Umbilical cord (tissue), 2 donors: ENCODE data around the gene HPS1. TPM values are rescaled to one million over a fixed set of nuclear protein-coding genes. Genes with fewer than 3 reads are reported as not detected.

Source experiments
- DNase-seq: peaks from one replicate; pipeline ENCODE4 v3.0.0-alpha.2; 2015; ENCODE audit warnings: low spot score
- total RNA-seq: library from RNA; depleted of rRNA; stranded (reverse); fragments of >200 nt; gene quantifications from one replicate; pipeline ENCODE4 v1.2.3, GENCODE V29; 2014; ENCODE audit warnings: low replicate concordance; ENCODE audit not compliant: insufficient read depth

Gene HPS1
- 12.8 TPM for total RNA-seq

DNA sequence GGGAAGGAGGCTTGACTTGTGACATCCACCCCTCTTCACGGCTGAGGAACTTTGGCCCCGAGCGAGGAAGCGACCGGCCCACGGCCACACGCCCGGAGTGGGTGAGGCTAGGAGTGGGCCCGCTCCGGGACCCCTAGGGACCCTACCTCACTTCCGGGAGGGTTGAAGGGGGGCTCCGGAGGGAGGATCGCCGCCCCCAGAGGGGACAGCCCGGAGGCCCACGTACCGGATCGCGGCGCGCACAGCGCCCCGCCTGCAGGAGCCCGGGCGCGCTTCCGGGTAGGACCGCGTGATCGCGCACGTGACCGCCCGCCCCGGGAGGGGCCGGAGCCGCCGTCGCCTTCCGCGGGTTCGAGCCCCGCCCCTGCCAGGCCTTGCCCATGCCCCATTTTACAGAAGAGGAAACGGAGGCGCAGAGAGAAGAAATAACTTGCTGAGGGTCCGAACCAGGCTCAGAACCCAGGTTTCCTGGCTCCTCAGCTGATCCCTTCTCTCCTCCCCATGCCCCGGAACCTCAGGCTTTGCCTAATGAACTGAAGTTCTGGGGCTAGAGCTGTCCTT is at the start of gene HPS1:
Gene HPS1 (minus strand): TSS at position 275 of the 561 bp plus-strand sequence. CDS start 3,695 bp downstream, outside the sequence.
- peak; percentile 70 for DNase-seq

DNA sequence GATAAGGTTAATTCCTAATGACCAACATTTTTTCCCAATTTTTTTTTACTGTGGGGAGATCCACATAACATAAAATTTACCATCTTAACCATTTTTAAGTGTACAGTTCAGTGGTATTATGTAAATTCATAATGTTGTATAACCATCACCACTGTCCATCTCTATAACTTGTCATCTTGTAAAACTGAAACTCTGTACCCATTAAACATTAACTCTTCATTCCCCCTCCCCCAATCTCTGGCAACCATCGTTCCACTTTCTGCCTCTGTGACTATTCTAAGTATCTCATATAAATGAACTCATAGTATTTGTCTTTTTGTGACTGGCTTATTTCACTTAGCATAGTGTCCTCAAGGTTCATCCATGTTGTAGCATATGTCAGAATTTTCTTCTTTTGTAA is 46.0 kb upstream of the HPS1 start:
- DNase-seq, result no peak

- DNase-seq, result no peak
These were observed 43.1 kb upstream of the HPS1 start for GRCh38 chr10:98489561-98490481.

DNA sequence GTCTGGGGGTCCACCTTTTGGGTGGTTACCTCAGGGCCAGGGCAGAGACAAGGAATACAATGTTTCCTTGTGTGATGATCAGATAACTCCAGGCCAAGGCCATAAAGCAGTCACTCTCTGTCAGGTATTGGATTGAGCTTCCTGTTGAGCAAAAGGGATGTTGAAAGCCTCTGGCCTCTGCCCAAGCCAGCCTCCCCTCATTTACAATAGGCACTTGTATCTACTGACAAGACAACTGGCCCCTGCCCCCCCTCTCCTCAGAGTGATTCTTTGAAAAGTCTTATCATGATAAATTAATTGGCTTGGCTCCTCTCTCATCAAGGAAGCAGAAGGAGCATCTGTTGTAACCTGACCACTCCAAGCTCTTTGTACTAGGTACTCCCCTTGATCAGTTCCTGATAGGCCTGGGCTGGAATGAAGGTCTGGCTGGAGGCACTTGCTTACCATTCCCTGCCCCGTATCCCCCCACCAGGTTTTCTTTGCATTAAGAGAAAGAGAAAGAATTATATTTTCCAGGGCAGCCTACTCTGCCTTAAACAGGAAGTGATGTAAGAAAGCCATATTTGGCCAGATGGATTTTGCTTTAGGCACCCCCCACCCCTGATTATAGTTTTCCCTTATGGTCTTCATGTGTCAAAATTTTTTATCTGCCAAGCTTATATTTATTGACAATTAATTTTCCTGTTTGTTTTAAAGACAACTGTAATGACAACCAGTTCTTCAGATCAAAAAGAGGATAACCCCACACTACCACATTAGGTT is 42.1 kb upstream of the HPS1 start:
- DNase-seq, result no peak

DNA sequence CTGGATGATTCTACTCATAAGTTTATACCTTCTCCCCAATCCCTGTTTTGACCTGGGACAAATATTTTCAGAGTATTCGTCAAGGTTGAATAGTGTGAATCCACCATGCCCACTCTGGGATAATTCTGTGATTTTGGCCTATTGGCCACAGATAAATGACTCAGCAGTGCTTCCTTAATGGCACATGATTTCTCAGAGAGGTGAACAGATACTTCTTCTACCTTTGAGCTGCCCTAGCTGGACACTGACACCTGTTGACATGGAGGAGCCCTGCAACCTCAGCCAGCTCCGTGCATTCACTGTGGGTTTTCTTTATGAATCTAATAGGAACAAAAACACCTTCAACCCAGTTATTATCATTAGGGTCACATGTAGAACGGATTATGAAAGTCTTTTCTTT is 40.9 kb upstream of the HPS1 start:
- no peak for DNase-seq

- DNase-seq, result no peak
These were observed 39.7 kb upstream of the HPS1 start for GRCh38 chr10:98486421-98486820.

GRCh38 chr10:98485959-98486358 is 39.2 kb upstream of the HPS1 start:
- DNase-seq, result no peak

DNA sequence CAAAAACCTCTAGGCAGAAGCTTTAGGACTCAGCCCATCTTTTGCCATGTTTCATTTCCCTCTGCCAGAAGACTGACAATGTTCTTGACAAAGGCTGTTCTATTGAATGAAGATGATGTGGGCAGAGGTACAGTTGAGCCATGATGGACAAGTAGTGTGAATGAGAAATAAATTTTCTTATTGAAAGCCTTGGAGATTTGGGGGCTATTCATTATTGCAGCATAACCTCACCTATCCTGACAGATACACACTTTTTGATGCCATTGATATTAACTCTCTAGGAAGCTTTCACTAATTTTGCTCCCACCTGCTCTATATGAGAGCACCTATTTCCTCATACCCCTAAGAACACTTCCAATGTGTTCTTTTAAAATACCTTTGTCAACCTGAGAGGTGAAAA is 36.9 kb upstream of the HPS1 start:
- no peak for DNase-seq

- DNase-seq, result no peak
These were observed 35.4 kb upstream of the HPS1 start for GRCh38 chr10:98482096-98482495.

DNA sequence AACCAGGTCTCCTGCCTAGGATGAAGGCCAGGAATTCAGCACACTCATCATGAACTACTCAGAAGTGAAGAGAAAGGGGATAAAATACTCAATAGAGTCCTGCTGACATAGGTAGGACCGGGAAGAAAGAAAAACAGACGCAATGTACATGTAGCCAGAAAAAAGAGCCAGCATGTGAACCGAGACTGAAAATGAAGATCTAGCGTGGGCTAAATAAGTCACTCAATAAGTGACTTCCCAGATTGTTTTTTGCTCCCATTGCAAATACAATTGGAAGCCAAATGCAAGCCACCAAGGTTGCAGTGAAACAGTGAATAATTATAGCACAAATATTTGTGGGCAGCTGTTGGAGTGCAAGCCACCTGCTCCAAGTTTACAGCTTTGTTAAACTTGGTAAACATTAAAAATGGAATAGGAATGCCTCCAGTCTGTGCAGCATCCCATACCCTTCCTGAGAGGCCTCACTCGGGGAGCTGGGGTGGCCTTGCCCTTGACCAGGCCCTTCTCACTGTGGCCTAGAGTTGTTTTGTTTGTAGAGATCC is 34.7 kb upstream of the HPS1 start:
- DNase-seq, result no peak

DNA sequence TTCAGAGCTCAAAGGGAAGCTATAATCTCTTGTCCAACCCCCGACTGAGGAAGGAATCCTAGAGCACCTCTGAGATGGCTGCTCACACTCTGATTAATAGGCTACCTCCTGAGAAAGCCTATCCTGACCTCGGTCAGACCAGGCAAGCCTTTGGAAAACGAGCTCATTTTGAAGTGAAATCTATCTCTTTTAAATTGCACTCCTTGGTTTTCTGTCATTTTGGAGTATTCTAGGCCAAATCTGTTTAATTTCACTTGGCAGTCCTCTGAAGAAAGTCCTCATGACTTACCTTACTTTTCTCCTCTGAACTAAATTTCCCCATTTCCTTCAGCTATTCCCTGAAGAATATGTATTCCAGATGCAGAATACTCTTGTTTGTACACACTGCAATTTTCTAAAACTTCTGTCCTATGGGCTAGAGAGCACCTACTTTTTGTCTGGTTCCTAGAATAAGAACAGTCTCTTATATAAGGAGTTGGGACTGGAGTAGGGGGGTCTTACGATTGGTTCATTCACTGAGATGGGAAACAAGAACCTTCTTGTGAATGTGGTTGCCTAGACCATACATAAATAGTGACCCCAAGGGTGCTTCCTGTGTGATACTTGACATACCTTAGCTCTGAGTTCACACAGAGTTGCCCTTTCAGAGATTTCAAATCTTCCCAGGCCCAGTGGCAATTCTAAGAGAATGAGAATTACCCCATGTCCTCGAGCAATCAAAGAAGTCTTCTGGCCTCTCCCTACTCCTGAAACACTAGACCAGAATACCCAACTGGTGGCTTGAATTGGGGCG is 31.9 kb upstream of the HPS1 start:
- DNase-seq, result no peak

GRCh38 chr10:98477861-98478260 is 31.1 kb upstream of the HPS1 start:
- no peak for DNase-seq

GRCh38 chr10:98474628-98475027 is 27.9 kb upstream of the HPS1 start:
- DNase-seq, result no peak

GRCh38 chr10:98472196-98472595 is 25.5 kb upstream of the HPS1 start:
- DNase-seq, result peak; percentile 48

GRCh38 chr10:98470850-98471249 is 24.1 kb upstream of the HPS1 start:
- peak; percentile 27 for DNase-seq

DNA sequence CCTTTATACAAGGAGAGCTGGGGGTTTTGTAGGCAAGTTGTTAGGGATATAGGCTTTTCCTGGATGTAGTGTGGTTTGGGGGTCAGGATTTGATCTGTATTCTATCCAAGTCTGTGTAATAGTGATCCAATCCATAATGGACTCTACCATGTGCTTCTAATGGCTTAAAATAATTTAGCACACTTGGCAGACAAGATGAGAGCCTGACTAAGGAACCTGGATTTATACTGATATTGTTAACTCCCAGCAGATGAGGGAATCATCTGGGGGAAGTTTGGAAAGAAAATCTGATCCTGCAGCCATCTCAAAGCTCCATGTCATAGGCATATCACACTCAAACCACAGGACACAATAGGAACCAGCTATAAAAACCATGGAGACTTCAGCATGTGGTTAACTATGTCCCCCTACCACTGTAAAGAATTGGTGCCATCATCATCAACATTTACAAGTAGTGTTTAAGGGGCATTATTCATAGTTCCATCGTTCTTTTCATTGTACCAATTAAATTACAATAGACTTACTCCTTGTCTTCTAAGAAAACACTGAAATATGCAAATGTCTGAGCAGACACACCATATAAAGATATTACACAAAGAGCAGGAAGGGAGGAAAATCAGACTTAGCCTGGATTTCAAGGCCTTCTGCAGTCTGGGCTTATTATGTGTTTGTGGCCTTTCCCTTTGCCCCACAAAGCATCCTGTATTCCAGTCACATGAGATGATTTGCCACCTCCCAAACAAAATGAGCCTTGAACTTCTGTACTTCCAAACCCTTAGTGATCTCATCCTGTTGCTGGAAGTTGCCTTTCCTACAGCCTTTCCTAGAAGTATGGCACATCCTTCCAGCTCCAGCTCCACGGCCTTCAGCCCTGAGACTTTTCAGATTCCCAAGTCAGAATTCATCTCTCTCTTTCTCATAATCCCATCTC is 22.5 kb upstream of the HPS1 start:
- DNase-seq, result peak; percentile 63

DNA sequence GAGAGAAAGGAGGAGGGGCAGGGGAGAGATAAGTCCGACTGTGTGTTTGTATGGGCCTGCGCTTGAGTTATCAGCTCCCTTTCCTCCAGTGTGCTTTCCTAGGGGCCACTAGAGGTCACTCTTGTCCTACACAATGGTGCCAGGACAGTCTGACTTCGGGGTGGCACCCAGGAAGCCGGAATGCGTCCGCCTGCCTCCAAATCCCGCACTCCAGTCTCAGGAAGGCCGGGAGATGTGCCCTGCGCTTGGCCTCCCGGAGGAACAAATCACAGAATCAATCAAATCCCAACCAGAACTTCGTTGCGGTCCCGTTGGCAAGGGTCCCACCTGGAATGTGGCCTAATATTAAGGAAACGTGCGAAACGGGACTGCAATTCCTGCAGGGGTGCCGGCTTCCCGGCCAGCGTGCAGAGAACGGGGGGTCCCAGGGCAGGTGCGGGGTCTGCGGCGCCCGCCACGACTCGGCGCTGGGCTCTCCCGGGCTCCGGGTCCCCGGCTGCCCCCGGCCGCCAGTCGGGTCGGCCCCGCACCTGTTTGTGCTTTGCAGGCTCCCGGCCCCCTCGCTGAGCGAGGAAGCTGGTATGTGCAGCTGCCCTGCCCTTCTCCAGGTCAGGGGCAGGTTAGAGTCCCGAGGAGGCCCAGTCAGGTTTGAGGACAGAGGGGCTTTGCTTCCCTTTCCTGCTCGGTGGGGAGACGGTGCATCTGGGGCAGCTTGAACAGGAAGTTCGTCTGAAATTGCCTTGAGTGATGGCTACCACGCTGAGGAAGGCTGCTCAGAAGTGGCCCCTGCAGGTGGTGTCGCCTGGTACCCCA is 21.0 kb upstream of the HPS1 start:
- DNase-seq, result peak; percentile 89

DNA sequence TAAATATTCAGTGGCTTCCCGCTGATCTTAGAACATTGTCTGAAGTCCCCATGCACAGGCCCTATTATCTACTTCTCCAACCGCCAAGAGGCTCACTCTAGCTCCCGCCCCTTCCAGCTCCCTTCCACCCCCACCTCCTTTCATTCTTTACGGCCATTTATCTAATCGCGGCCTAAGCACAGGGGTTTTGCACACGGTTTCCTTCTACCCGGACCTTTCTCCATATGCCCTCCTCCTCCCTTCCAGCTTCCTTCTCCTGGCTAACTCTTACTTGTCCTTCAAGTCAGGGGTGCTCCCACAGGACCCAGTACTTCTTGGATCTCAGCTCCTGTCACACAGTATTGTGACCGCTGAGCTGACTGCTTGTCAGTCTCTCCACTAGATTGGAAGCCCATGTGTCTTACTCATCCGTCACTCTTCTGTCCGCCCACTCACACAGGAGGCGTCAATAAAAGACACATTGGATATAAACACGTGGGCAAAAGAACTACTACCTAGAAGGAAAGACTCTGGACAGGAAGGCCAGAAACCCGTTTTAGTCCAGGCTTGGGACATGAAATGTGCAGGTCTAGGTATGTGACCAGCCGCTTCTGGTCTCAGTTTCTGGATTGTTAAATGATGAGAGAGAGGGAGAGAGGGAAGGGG is 20.2 kb upstream of the HPS1 start:
- peak; percentile 17 for DNase-seq

GRCh38 chr10:98465866-98466265 is 19.1 kb upstream of the HPS1 start:
- no peak for DNase-seq
